Measurements from ENCODE around the gene NABP1. TPM values are rescaled to one million over a fixed set of nuclear protein-coding genes. Genes with fewer than 3 reads are reported as not detected.

The NABP1 gene
- total RNA-seq, 1 donor from 2014 or later = 51.0 TPM

DNA sequence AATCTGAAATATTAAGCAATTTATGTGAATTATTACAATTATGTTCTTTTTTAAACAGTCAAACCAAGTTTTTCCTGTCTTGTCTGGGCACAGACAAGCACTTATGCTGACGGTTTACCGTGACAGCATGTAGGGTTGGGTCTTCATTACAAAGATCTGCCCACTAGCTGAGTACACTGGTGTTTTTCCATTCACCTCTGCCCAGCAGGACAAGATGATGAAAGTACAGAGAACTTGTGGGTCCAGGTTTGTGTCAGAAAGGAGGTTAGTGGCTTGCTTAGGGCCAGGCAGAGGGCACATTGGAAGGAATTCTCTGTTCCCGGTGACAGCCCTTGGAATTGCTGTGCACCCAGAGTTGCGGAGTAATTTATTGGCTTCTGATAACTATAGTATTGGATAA lies 14.0 kb downstream of the NABP1 start:
- H3K4me1 Mint-ChIP-seq (ENCODE audit: low read depth) = peaks cover 52% of the 10 kb centered on the region
- H3K36me3 Mint-ChIP-seq (ENCODE audit: low read depth) = peaks cover 33% of the 10 kb centered on the region
- no peaks in the 10 kb centered on the region for H3K9me3 Mint-ChIP-seq
- no peaks in the 10 kb centered on the region for H3K27me3 Mint-ChIP-seq (ENCODE audit: insufficient read depth)
- no peak overlapping the region for H3K27ac Mint-ChIP-seq
- H3K4me3 Mint-ChIP-seq = no peak overlapping the region
- intact Hi-C loops (cut with micrococcal nuclease) = loop anchor here (1.0 to 5.0 kb wide), 7 partner anchors 10 to 527 kb away; no protein-coding TSS in a partner anchor
- DNase-seq (ENCODE audit: low spot score) = no peak

DNA sequence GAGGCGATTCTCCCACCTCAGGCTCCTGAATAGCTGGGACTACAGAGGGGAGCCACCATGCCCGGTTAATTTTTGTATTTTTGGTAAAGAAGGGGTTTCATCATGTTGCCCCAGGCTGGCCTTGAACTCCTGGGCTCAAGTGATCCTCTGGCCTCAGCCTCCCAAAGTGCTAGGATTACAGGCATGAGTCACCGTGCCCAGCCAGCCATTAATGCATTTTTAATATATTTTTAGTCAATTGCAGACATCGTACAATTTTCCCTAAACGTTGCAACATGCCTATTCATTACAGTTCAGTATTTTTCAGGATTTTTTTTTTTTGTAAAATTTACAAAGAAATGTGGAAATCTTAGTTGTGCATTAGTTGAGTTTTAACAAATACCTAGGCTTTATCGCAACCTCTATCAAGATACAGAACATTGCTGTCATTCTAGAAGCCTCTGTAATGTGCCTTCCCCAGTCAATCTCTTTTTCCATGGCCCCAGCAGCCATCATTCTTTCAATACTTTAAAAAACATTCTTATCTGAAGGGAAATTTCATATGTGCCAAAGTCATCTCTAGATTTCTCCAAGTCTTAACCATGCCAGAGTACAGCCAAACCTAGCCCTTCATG lies 14.7 kb downstream of the NABP1 start:
- H3K9me3 Mint-ChIP-seq = no peaks in the 10 kb centered on the region
- H3K27me3 Mint-ChIP-seq (ENCODE audit: insufficient read depth) = no peaks in the 10 kb centered on the region
- no peak for DNase-seq (ENCODE audit: low spot score)
- H3K4me1 Mint-ChIP-seq (ENCODE audit: low read depth) = peaks cover 46% of the 10 kb centered on the region
- H3K27ac Mint-ChIP-seq = no peak overlapping the region
- peaks cover 27% of the 10 kb centered on the region for H3K36me3 Mint-ChIP-seq (ENCODE audit: low read depth)
- no peak overlapping the region for H3K4me3 Mint-ChIP-seq
- intact Hi-C loops (cut with micrococcal nuclease) = loop anchor here (5.0 kb wide), 1 partner anchor 55 kb away; no protein-coding TSS in a partner anchor

DNA sequence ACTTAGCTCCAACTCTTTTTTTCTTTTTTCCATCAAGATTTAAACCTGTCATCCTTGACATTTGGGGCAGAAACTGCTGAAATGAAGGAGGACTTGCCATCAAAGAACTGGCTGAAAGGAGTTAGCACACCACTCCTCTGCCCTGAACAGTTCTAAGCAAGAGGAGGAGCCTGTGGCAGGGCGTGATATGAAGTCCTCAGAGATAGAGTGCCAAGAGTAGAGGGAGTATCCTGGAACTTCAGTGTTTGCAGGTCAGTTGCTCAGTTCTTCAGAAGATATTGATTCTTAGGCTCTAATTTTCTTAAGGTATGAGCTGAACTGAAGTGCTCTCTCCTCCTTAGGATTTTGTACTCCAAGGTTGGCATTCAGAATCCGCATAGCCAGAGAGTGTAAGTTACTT lies 15.2 kb downstream of the NABP1 start:
- H3K27me3 Mint-ChIP-seq (ENCODE audit: insufficient read depth) = no peaks in the 10 kb centered on the region
- no peak overlapping the region for H3K4me3 Mint-ChIP-seq
- H3K27ac Mint-ChIP-seq = no peak overlapping the region
- intact Hi-C loops (cut with micrococcal nuclease) = loop anchor here (5.0 kb wide), 1 partner anchor 54 kb away; no protein-coding TSS in a partner anchor
- H3K4me1 Mint-ChIP-seq (ENCODE audit: low read depth) = peaks cover 40% of the 10 kb centered on the region
- H3K36me3 Mint-ChIP-seq (ENCODE audit: low read depth) = peaks cover 28% of the 10 kb centered on the region
- DNase-seq (ENCODE audit: low spot score) = no peak
- no peaks in the 10 kb centered on the region for H3K9me3 Mint-ChIP-seq

DNA sequence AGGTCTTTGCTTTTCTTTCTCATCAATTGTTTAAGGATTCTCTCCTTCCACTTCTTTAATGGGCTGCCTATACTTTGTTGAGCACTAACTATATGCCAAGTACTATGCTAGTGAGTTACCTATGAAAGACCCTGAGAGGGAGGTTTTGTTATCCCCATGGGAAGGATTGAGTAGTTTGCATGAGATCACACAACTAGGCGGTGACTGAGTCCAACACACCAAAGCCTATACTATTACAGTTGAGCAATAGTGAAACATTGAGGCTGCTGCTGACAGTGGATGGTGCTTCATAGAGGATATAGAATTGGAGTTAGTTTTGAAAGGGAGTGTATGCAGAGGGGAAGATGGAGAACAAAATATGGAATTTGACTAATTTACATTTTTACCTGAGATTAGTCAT lies 15.8 kb downstream of the NABP1 start:
- Mint-ChIP-seq H3K4me3 (no peak overlapping the region), H3K27me3 (ENCODE audit: insufficient read depth) (no peaks in the 10 kb centered on the region), H3K9me3 (no peaks in the 10 kb centered on the region), H3K36me3 (ENCODE audit: low read depth) (peaks cover 24% of the 10 kb centered on the region), H3K4me1 (ENCODE audit: low read depth) (peaks cover 34% of the 10 kb centered on the region), H3K27ac (no peak overlapping the region)
- DNase-seq (ENCODE audit: low spot score) = no peak
- intact Hi-C loops (cut with micrococcal nuclease) = loop anchor here (5.0 kb wide), 1 partner anchor 54 kb away; no protein-coding TSS in a partner anchor

- no peak overlapping the region for H3K4me3 Mint-ChIP-seq
- intact Hi-C loops (cut with micrococcal nuclease) = no loop called here
- peaks cover 16% of the 10 kb centered on the region for H3K4me1 Mint-ChIP-seq (ENCODE audit: low read depth)
- H3K27ac Mint-ChIP-seq = no peak overlapping the region
- DNase-seq (ENCODE audit: low spot score) = no peak
- H3K9me3 Mint-ChIP-seq = no peaks in the 10 kb centered on the region
- H3K36me3 Mint-ChIP-seq (ENCODE audit: low read depth) = peaks cover 26% of the 10 kb centered on the region
- H3K27me3 Mint-ChIP-seq (ENCODE audit: insufficient read depth) = no peaks in the 10 kb centered on the region
These were observed 18.1 kb downstream of the NABP1 start for GRCh38 chr2:191696001-191696400.

DNA sequence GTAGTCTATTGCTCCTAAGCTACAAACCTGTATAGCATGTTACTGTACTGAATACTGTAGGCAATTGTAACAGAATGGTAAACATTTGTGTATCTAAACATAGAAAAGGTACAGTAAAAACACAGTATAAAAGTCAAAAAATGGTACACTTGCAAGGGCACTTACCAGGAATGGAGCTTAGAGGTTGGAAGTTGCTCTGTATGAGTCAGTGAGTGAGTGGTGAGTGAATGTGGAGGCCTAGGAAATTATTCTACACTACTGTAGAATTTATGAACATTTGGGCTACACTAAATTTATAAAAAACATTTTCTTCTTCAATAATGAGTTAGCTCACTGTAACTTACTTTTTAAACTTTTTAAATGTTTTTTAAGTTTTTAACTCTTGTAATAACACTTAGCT lies 19.0 kb downstream of the NABP1 start:
- H3K27me3 Mint-ChIP-seq (ENCODE audit: insufficient read depth) = no peaks in the 10 kb centered on the region
- intact Hi-C loops (cut with micrococcal nuclease) = no loop called here
- no peak overlapping the region for H3K27ac Mint-ChIP-seq
- H3K36me3 Mint-ChIP-seq (ENCODE audit: low read depth) = peaks cover 33% of the 10 kb centered on the region
- H3K9me3 Mint-ChIP-seq = no peaks in the 10 kb centered on the region
- DNase-seq (ENCODE audit: low spot score) = no peak
- H3K4me3 Mint-ChIP-seq = no peak overlapping the region
- peaks cover 10% of the 10 kb centered on the region for H3K4me1 Mint-ChIP-seq (ENCODE audit: low read depth)

GRCh38 chr2:191697870-191698269 lies 19.9 kb downstream of the NABP1 start:
- peaks cover 10% of the 10 kb centered on the region for H3K4me1 Mint-ChIP-seq (ENCODE audit: low read depth)
- intact Hi-C loops (cut with micrococcal nuclease) = no loop called here
- no peaks in the 10 kb centered on the region for H3K9me3 Mint-ChIP-seq
- no peak for DNase-seq (ENCODE audit: low spot score)
- H3K36me3 Mint-ChIP-seq (ENCODE audit: low read depth) = peaks cover 35% of the 10 kb centered on the region
- H3K4me3 Mint-ChIP-seq = no peak overlapping the region
- no peak overlapping the region for H3K27ac Mint-ChIP-seq
- H3K27me3 Mint-ChIP-seq (ENCODE audit: insufficient read depth) = no peaks in the 10 kb centered on the region

- Mint-ChIP-seq H3K9me3 (no peaks in the 10 kb centered on the region), H3K27me3 (ENCODE audit: insufficient read depth) (no peaks in the 10 kb centered on the region), H3K4me3 (no peak overlapping the region), H3K27ac (no peak overlapping the region), H3K4me1 (ENCODE audit: low read depth) (peaks cover under 1% of the 10 kb centered on the region), H3K36me3 (ENCODE audit: low read depth) (peaks cover 36% of the 10 kb centered on the region)
- DNase-seq (ENCODE audit: low spot score) = no peak
- intact Hi-C loops (cut with micrococcal nuclease) = no loop called here
These were observed 21.5 kb downstream of the NABP1 start for GRCh38 chr2:191699341-191699945.

DNA sequence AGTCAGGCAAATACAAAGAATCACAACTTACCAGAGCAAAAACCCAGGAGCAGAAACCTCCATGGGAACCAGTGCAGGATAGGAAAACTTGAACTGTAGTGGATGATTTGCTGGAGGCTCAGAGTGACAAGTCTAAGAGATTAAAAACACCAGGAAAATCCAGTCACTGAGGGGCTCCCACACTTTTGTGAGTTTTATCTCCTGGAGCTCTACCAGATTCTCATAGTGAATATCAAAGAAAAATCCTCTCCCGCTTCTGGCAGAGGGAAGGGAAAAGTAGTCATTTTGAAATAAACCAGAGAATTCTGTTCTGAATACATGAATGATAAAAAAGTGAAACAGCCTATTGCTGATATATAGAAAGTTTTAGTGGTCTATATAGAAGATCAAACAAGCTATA lies 23.1 kb downstream of the NABP1 start:
- DNase-seq (ENCODE audit: low spot score) = no peak
- intact Hi-C loops (cut with micrococcal nuclease) = no loop called here
- no peak overlapping the region for H3K27ac Mint-ChIP-seq
- H3K4me3 Mint-ChIP-seq = no peak overlapping the region
- no peaks in the 10 kb centered on the region for H3K9me3 Mint-ChIP-seq
- no peaks in the 10 kb centered on the region for H3K4me1 Mint-ChIP-seq (ENCODE audit: low read depth)
- peaks cover 36% of the 10 kb centered on the region for H3K36me3 Mint-ChIP-seq (ENCODE audit: low read depth)
- H3K27me3 Mint-ChIP-seq (ENCODE audit: insufficient read depth) = no peaks in the 10 kb centered on the region

DNA sequence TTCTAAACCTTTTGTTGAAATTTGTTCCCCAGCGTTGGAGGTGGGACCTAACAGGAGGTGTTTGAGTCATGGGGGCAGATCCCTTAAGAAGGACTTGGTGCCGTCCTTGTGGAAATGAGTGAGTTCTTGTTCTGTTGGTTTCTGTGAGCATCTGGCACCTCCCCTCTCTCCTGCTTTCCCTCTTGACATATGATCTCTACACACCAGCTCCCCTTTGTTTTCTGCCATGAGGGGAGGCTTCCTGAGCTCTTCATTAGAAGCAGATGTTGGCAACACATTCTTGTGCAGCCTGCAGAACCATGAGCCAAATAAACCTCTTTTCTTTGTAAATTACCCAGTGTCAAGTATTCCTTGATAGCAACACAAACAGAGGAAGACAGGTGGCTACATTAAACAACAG lies 23.8 kb downstream of the NABP1 start:
- no peak overlapping the region for H3K27ac Mint-ChIP-seq
- H3K36me3 Mint-ChIP-seq (ENCODE audit: low read depth) = peaks cover 36% of the 10 kb centered on the region
- no peaks in the 10 kb centered on the region for H3K4me1 Mint-ChIP-seq (ENCODE audit: low read depth)
- no peaks in the 10 kb centered on the region for H3K27me3 Mint-ChIP-seq (ENCODE audit: insufficient read depth)
- H3K9me3 Mint-ChIP-seq = no peaks in the 10 kb centered on the region
- no peak for DNase-seq (ENCODE audit: low spot score)
- no peak overlapping the region for H3K4me3 Mint-ChIP-seq
- intact Hi-C loops (cut with micrococcal nuclease) = no loop called here

DNA sequence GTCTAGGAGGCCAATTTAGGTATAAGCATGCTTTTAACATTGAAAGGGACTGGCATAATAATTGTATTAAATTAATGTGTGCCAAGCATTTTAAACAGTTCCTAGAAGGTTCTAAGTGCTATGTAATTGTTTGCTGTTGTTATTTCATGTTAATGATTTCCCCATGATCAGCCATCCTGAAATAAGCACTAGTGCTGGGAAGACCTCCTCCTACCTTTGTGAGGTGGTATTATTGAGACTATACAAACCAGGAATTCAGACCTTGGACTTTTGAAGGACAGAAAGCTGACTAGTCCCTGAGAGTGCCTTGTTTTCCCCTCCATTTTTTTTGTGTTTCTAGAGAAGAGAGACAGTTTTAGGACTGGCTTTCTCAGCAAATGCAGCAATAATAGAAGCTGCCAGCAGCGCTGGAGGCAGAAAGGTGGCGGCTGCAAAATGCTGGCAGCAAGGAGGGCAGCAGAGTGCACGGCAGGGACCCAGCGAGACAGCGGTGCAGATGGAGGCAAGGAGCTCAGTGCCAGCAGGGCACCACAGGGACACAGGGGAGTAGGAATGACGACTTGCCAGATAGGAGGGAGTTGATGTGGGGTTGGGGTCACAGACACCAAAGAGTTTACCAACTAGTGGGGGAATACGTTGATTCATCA lies 25.3 kb downstream of the NABP1 start:
- Mint-ChIP-seq H3K4me1 (ENCODE audit: low read depth) (no peaks in the 10 kb centered on the region), H3K27me3 (ENCODE audit: insufficient read depth) (no peaks in the 10 kb centered on the region), H3K9me3 (no peaks in the 10 kb centered on the region), H3K4me3 (no peak overlapping the region), H3K36me3 (ENCODE audit: low read depth) (peaks cover 29% of the 10 kb centered on the region), H3K27ac (no peak overlapping the region)
- intact Hi-C loops (cut with micrococcal nuclease) = no loop called here
- no peak for DNase-seq (ENCODE audit: low spot score)

DNA sequence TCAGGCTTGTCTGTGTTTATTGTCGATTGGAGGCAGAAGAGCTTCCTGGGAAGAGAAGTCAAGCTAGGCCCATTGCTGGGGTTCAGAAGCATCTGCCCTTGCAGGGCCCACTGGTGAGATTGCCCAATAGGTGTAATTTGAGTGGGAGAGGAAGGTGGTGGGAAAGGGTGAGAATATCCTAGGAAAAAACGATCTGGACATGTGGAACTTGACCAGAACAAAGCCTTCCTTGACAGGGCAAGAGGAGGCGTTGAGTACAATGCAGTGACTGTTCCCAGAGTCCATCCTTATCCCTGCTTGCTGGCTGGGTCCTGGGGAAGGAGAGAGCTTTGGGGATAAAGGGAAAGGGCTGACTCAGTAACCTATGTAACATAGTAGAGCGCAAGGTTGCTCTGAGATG lies 27.1 kb downstream of the NABP1 start:
- Mint-ChIP-seq H3K27me3 (ENCODE audit: insufficient read depth) (no peaks in the 10 kb centered on the region), H3K4me3 (no peak overlapping the region), H3K36me3 (ENCODE audit: low read depth) (peaks cover 39% of the 10 kb centered on the region), H3K4me1 (ENCODE audit: low read depth) (no peaks in the 10 kb centered on the region), H3K27ac (no peak overlapping the region), H3K9me3 (no peaks in the 10 kb centered on the region)
- intact Hi-C loops (cut with micrococcal nuclease) = no loop called here
- no peak for DNase-seq (ENCODE audit: low spot score)

GRCh38 chr2:191705701-191706100 lies 27.8 kb downstream of the NABP1 start:
- peaks cover 38% of the 10 kb centered on the region for H3K36me3 Mint-ChIP-seq (ENCODE audit: low read depth)
- no peak overlapping the region for H3K4me3 Mint-ChIP-seq
- no peak overlapping the region for H3K27ac Mint-ChIP-seq
- intact Hi-C loops (cut with micrococcal nuclease) = no loop called here
- H3K27me3 Mint-ChIP-seq (ENCODE audit: insufficient read depth) = no peaks in the 10 kb centered on the region
- H3K4me1 Mint-ChIP-seq (ENCODE audit: low read depth) = no peaks in the 10 kb centered on the region
- H3K9me3 Mint-ChIP-seq = no peaks in the 10 kb centered on the region
- no peak for DNase-seq (ENCODE audit: low spot score)
